Measurements from ENCODE around the gene TECPR2. TPM values are rescaled to one million over a fixed set of nuclear protein-coding genes. Genes with fewer than 3 reads are reported as not detected.

The TECPR2 gene
- total and polyA plus RNA-seq, 2 of the 13 experiments (the other 11 are each of a cell fraction or from before 2014, with no cell fraction given) = 3.5 to 5.7 TPM

GRCh38 chr14:102314242-102315011 lies 48.3 kb upstream of the TECPR2 start (continued):
- TF ChIP-seq FUBP1 (CRISPR knock-in tag; IDR thresholded peaks at IDR 0.05; ENCODE audit: borderline replicate concordance) (no peak), PCBP2 (optimal IDR thresholded peaks at IDR 0.05; ENCODE audit: low read depth, low read length, poor library complexity, severe bottlenecking) (no peak), HNRNPL (IDR thresholded peaks at IDR 0.05; ENCODE audit: low read depth, low read length) (0 out of 2 replicates have a peak, but pooled peaks have one; percentile 54), ZNF496 (CRISPR knock-in tag; IDR thresholded peaks at IDR 0.05; ENCODE audit: insufficient replicate concordance) (no peak), RBM39 (IDR thresholded peaks at IDR 0.05; ENCODE audit: low read depth, low read length, poor library complexity, severe bottlenecking) (peak; percentile 66), ZNF562 (CRISPR knock-in tag; IDR thresholded peaks at IDR 0.05; ENCODE audit: borderline replicate concordance) (no peak), BCL3 (CRISPR knock-in tag; IDR thresholded peaks at IDR 0.05) (peak; percentile 79; the same call in 1 of the 2 replicates), ZNF451 (CRISPR knock-in tag; IDR thresholded peaks at IDR 0.05) (no peak), AGO1 (IDR thresholded peaks at IDR 0.05; ENCODE audit: low read depth, low read length, poor library complexity, severe bottlenecking) (peak; percentile 61), RARA (CRISPR knock-in tag; IDR thresholded peaks at IDR 0.05) (0 out of 2 replicates have a peak, but pooled peaks have one; percentile 17), ZBTB42 (CRISPR knock-in tag; IDR thresholded peaks at IDR 0.05) (no peak), LCORL (IDR thresholded peaks at IDR 0.05) (no peak), LCORL (CRISPR knock-in tag; IDR thresholded peaks at IDR 0.05) (0 out of 2 replicates have a peak, but pooled peaks have one; percentile 65), ZNF121 (CRISPR knock-in tag; IDR thresholded peaks at IDR 0.05) (peak; percentile 13; the same call in 1 of the 2 replicates), BRD4 (CRISPR knock-in tag; IDR thresholded peaks at IDR 0.05) (peak; percentile 81), WIZ (CRISPR knock-in tag; IDR thresholded peaks at IDR 0.05) (no peak), FOXO4 (CRISPR knock-in tag; conservative IDR thresholded peaks at IDR 0.05) (no peak), ZNF7 (CRISPR knock-in tag; IDR thresholded peaks at IDR 0.05) (no peak), ZKSCAN5 (CRISPR knock-in tag; IDR thresholded peaks at IDR 0.05) (peak; percentile 24; the same call in 1 of the 2 replicates), TMF1 (CRISPR knock-in tag; IDR thresholded peaks at IDR 0.05; ENCODE audit: low read depth) (no peak)
- TF ChIP-seq, protein P1, sequence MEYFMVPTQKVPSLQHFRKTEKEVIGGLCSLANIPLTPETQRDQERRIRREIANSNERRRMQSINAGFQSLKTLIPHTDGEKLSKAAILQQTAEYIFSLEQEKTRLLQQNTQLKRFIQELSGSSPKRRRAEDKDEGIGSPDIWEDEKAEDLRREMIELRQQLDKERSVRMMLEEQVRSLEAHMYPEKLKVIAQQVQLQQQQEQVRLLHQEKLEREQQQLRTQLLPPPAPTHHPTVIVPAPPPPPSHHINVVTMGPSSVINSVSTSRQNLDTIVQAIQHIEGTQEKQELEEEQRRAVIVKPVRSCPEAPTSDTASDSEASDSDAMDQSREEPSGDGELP (IDR thresholded peaks at IDR 0.05; ENCODE audit: borderline replicate concordance, low read depth) = no peak
- TF ChIP-seq, protein P2, sequence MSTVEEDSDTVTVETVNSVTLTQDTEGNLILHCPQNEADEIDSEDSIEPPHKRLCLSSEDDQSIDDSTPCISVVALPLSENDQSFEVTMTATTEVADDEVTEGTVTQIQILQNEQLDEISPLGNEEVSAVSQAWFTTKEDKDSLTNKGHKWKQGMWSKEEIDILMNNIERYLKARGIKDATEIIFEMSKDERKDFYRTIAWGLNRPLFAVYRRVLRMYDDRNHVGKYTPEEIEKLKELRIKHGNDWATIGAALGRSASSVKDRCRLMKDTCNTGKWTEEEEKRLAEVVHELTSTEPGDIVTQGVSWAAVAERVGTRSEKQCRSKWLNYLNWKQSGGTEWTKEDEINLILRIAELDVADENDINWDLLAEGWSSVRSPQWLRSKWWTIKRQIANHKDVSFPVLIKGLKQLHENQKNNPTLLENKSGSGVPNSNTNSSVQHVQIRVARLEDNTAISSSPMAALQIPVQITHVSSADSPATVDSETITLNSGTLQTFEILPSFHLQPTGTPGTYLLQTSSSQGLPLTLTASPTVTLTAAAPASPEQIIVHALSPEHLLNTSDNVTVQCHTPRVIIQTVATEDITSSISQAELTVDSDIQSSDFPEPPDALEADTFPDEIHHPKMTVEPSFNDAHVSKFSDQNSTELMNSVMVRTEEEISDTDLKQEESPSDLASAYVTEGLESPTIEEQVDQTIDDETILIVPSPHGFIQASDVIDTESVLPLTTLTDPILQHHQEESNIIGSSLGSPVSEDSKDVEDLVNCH (CRISPR knock-in tag; IDR thresholded peaks at IDR 0.05) = no peak
